Natural killer cell (primary cell): ENCODE data around the gene GABARAPL1. TPM values are rescaled to one million over a fixed set of nuclear protein-coding genes. Genes with fewer than 3 reads are reported as not detected.

ENCODE experiments used
- ATAC-seq, 3 donors: fragments of 150-1000 bp in 2 of 3; fragments of 200-7000 bp in 1 of 3; cut with Tn5 transposase; 1 replicate in 1 of 3; 2 replicates in 2 of 3; pipeline ENCODE4 v1.10.0; 2021; ENCODE audit warnings: mild to moderate bottlenecking in 2 of 3, moderate library complexity in 2 of 3
- DNase-seq, 2 donors: peaks; one replicate each; pipeline versions ENCODE4 v3.0.0 to v3.0.0-alpha.2; 2013 to 2021; ENCODE audit warnings: mixed read lengths in 1 of 2
- H3K27ac ChIP-seq: one replicate; pipeline ENCODE4 v1.5.1; 2013; ENCODE audit warnings: mild to moderate bottlenecking, low read length
- H3K27me3 ChIP-seq: one replicate; pipeline ENCODE4 v1.6.1; 2013; ENCODE audit warnings: low read length; ENCODE audit not compliant: control insufficient read depth, insufficient read depth
- H3K36me3 ChIP-seq: one replicate; pipeline ENCODE4 v1.6.1; 2013; ENCODE audit warnings: low read length; ENCODE audit not compliant: control insufficient read depth, insufficient read depth
- H3K4me1 ChIP-seq: one replicate; pipeline ENCODE4 v1.6.1; 2013; ENCODE audit warnings: low read length; ENCODE audit not compliant: control insufficient read depth, insufficient read depth
- H3K4me3 ChIP-seq: one replicate; pipeline ENCODE4 v1.5.1; 2013; ENCODE audit warnings: low read length
- H3K9me3 ChIP-seq: one replicate; pipeline ENCODE4 v1.6.1; 2013; ENCODE audit warnings: low read length; ENCODE audit not compliant: control insufficient read depth, insufficient read depth
- H3K27ac Mint-ChIP-seq, 2 donors: one replicate each; pipeline ENCODE4 v1.8.0; 2022; ENCODE audit warnings: mild to moderate bottlenecking in 2 of 2, mixed read lengths in 2 of 2, moderate library complexity in 1 of 2
- H3K27me3 Mint-ChIP-seq, 2 donors: one replicate each; pipeline ENCODE4 v1.8.0; 2022; ENCODE audit warnings: low read depth in 2 of 2, mixed read lengths in 2 of 2
- H3K36me3 Mint-ChIP-seq: one replicate; pipeline ENCODE4 v1.8.0; 2022; ENCODE audit warnings: mixed read lengths
- H3K4me1 Mint-ChIP-seq, 2 donors: one replicate each; pipeline ENCODE4 v1.8.0; 2022; ENCODE audit warnings: mixed read lengths in 2 of 2
- H3K4me3 Mint-ChIP-seq: one replicate; pipeline ENCODE4 v1.8.0; 2022; ENCODE audit warnings: mild to moderate bottlenecking, moderate library complexity, mixed read lengths
- H3K9me3 Mint-ChIP-seq, 2 donors: one replicate each; pipeline ENCODE4 v1.8.0; 2022; ENCODE audit warnings: mixed read lengths in 2 of 2
- CTCF ChIP-seq: fragments of 200-600 bp; IDR thresholded peaks from one replicate; pipeline ENCODE4 v1.8.0; 2022; ENCODE audit warnings: antibody characterized with exemption
- WGBS: methylation state at CpG from one replicate; pipeline ENCODE4 v1.1.7; 2013; ENCODE audit warnings: missing lambda C conversion rate; ENCODE audit not compliant: insufficient coverage; 5-methylcytosine and 5-hydroxymethylcytosine counted together
- intact Hi-C: fragments of 100-400 bp; cut with micrococcal nuclease; formaldehyde crosslinking; loops from one replicate; pipeline ENCODE4 v1.14.2; 2022
- total RNA-seq, 4 donors: library from RNA; stranded (reverse); fragments of 120-200 nt in 1 of 4; gene quantifications; one replicate each; pipeline versions ENCODE4 v1.2.3 to v1.2.4, GENCODE V29; 2013 to 2022

GABARAPL1 gene
- total RNA-seq, 3 donors from 2014 or later (not counting 1 experiment from before 2014, with no cell fraction given): 157 to 233 (median 160) TPM

DNA sequence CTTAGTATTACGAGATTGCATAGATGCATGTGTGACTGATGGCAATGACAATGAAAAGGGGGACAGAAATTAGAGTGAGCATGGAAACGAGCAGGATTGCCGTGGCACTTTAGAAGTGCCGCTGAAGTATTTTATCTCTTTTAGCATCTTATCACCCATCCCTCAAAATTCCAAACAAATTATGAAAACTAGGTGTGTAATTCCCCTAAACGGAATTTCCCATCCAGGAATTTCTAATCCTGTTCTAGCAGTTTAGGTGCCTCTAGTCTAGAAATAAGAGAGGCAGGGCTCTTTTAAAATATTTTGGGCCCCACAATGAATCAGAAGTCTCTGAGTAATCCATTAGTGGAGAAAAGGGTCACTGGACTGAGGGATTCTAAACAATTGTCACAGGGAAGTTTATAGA lies 32.9 kb upstream of the GABARAPL1 start:
- TF ChIP-seq CTCF: no peak
- no peak for DNase-seq
- Histone ChIP-seq H3K27me3 (no peaks in the 10 kb centered on the region), H3K4me3 (no peak overlapping the region), H3K36me3 (no peaks in the 10 kb centered on the region), H3K9me3 (no peaks in the 10 kb centered on the region), H3K4me1 (no peaks in the 10 kb centered on the region), H3K27ac (no peak overlapping the region)
- Mint-ChIP-seq H3K4me3 (no peak overlapping the region), H3K9me3 (no peaks in the 10 kb centered on the region), H3K27me3 (peaks cover 18 to 30% of the 10 kb centered on the region in 2 donors), H3K27ac (no peak overlapping the region), H3K4me1 (no peaks in the 10 kb centered on the region), H3K36me3 (no peaks in the 10 kb centered on the region)
- no peak for ATAC-seq
- intact Hi-C loops: no loop called here
- 93% methylated on average over 5 of the region's 5 CpGs for WGBS

DNA sequence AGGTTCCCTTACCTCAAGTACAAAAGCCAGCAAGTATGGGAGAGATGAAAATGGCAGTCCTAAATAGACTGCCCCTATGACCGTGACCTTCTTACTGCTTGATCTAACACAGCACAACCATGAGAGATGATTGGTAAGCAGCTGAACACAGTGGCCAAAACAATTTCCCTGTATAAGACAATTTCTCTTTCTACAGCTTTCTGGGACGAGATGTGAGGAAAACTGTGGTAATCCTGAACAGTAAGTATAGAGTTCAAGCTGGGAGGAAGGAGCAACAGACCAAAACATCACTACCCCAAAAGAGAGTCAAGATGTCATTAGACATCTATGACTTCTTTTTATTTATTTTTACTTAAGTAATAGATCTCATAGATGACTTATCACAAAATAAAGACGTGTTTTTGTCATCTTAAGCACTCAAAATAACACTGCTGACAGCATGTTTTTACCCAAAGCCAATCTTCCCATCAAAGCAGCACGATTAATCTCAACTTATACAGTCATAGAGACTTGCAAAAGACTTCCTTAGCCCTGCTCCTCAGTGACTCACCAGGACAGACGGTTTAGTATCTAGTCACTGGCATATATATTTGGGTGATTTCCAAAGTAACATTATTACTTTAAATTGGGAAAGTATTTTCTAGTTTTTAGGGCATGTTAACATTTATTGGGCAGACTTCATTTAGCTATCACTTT lies 30.2 kb upstream of the GABARAPL1 start:
- no peak overlapping the region for H3K27ac ChIP-seq
- no peak for TF ChIP-seq CTCF
- peaks cover 19 to 27% of the 10 kb centered on the region in 2 donors for H3K27me3 Mint-ChIP-seq
- no peak overlapping the region for H3K4me3 ChIP-seq
- ATAC-seq (peak in 1 of 3 donors; percentile 44), DNase-seq (peak in 1 of 2 donors; percentile 6)
- WGBS: 49% methylated on average over 2 of the region's 5 CpGs
- no peaks in the 10 kb centered on the region for H3K4me1 ChIP-seq
- no peaks in the 10 kb centered on the region for H3K27me3 ChIP-seq
- H3K4me1 Mint-ChIP-seq: no peaks in the 10 kb centered on the region
- no peaks in the 10 kb centered on the region for H3K36me3 Mint-ChIP-seq
- H3K9me3 ChIP-seq: no peaks in the 10 kb centered on the region
- no peaks in the 10 kb centered on the region for H3K9me3 Mint-ChIP-seq
- intact Hi-C loops: no loop called here
- no peak overlapping the region for H3K4me3 Mint-ChIP-seq
- H3K36me3 ChIP-seq: no peaks in the 10 kb centered on the region
- no peak overlapping the region for H3K27ac Mint-ChIP-seq

- Histone ChIP-seq H3K36me3 (no peaks in the 10 kb centered on the region), H3K27ac (no peak overlapping the region), H3K27me3 (no peaks in the 10 kb centered on the region), H3K4me3 (no peak overlapping the region), H3K4me1 (no peaks in the 10 kb centered on the region), H3K9me3 (no peaks in the 10 kb centered on the region)
- H3K4me3 Mint-ChIP-seq: no peak overlapping the region
- DNase-seq (no peak), ATAC-seq (no peak)
- no peak overlapping the region for H3K27ac Mint-ChIP-seq
- peaks cover 15 to 17% of the 10 kb centered on the region in 2 donors for H3K27me3 Mint-ChIP-seq
- 82% methylated on average over 5 of the region's 7 CpGs for WGBS
- H3K9me3 Mint-ChIP-seq: no peaks in the 10 kb centered on the region
- intact Hi-C loops: no loop called here
- no peaks in the 10 kb centered on the region for H3K36me3 Mint-ChIP-seq
- no peaks in the 10 kb centered on the region for H3K4me1 Mint-ChIP-seq
- TF ChIP-seq CTCF: no peak
These were observed 28.3 kb upstream of the GABARAPL1 start for GRCh38 chr12:10184261-10184843.
